SK-N-SH (cell line): ENCODE results near the gene WWOX. TPM values are rescaled to one million over a fixed set of nuclear protein-coding genes. Genes with fewer than 3 reads are reported as not detected.

Source experiments
- CTCF ChIA-PET: fragments of 300-600, 350-600 bp; formaldehyde crosslinking; extraction: SDS; loops from one replicate; lab custom pipeline; 2021; lab: Yijun Ruan, JAX
- POLR2A ChIA-PET: fragments of 350-600 bp; sonication (Branson Sonifier 250); formaldehyde crosslinking; extraction: SDS; loops from one replicate; lab custom pipeline; 2020; ENCODE audit warnings: antibody characterized with exemption, inconsistent platforms; lab: Yijun Ruan, JAX
- DNase-seq: peaks from one replicate; pipeline ENCODE4 v3.0.0; 2012
- H2AFZ ChIP-seq: fragments of 200-600 bp; sonication (generic); 2 replicates; pipeline ENCODE4 v1.8.1; 2016; ENCODE audit warnings: antibody characterized with exemption, mild to moderate bottlenecking, low read depth
- H3F3A ChIP-seq: fragments of 200-600 bp; sonication (generic); replicated peaks from 2 replicates; pipeline ENCODE3; 2016; ENCODE audit warnings: antibody characterized with exemption, mild to moderate bottlenecking; ENCODE audit not compliant: insufficient read depth
- H3K27ac ChIP-seq, 2 experiments: fragments of 200-500 bp in 1 of 2; fragments of 200-600 bp in 1 of 2; sonication (Bioruptor generic) in 1 of 2; sonication (generic), shearing (Covaris generic) in 1 of 2; 2 replicates each; pipeline versions ENCODE4 v1.5.1 to v1.6.1; 2014 to 2016; ENCODE audit warnings: low read depth in 2 of 2, inconsistent platforms in 1 of 2, low read length in 1 of 2, mild to moderate bottlenecking in 1 of 2, mixed read lengths in 1 of 2
- H3K27me3 ChIP-seq: fragments of 200-600 bp; sonication (generic), shearing (Covaris generic); 2 replicates; pipeline ENCODE4 v1.6.1; 2016; ENCODE audit warnings: mixed run types; ENCODE audit not compliant: insufficient read depth
- H3K36me3 ChIP-seq, 2 experiments: fragments of 200-500 bp in 1 of 2; fragments of 200-600 bp in 1 of 2; sonication (Bioruptor generic) in 1 of 2; sonication (generic) in 1 of 2; replicated peaks in 1 of 2; 2 replicates each; pipeline versions ENCODE3 to v1.5.1; 2014 to 2016; ENCODE audit warnings: low read length in 1 of 2, mild to moderate bottlenecking in 1 of 2; ENCODE audit not compliant: insufficient read depth in 2 of 2, control insufficient read depth in 1 of 2
- H3K4me1 ChIP-seq, 2 experiments: fragments of 200-500 bp in 1 of 2; fragments of 200-600 bp in 1 of 2; sonication (Bioruptor generic) in 1 of 2; sonication (generic), shearing (Covaris generic) in 1 of 2; 2 replicates each; pipeline versions ENCODE4 v1.5.1 to v1.6.1; 2014 to 2016; ENCODE audit warnings: low read depth in 1 of 2, low read length in 1 of 2, mixed run types in 1 of 2; ENCODE audit not compliant: insufficient read depth in 2 of 2, control insufficient read depth in 1 of 2
- H3K4me2 ChIP-seq: fragments of 200-600 bp; sonication (generic), shearing (Covaris generic); 2 replicates; pipeline ENCODE4 v1.6.1; 2017; ENCODE audit warnings: mixed run types
- H3K4me3 ChIP-seq, 2 experiments: fragments of 200-500 bp in 1 of 2; fragments of 200-600 bp in 1 of 2; sonication (Bioruptor generic) in 1 of 2; sonication (generic), shearing (Covaris generic) in 1 of 2; 2 replicates each; pipeline versions ENCODE4 v1.5.1 to v1.8.1; 2014 to 2016; ENCODE audit warnings: low read depth in 2 of 2, inconsistent platforms in 1 of 2, low read length in 1 of 2, mild to moderate bottlenecking in 1 of 2, mixed read lengths in 1 of 2, moderate library complexity in 1 of 2
- H3K79me2 ChIP-seq: fragments of 200-600 bp; sonication (generic); 2 replicates; pipeline ENCODE4 v1.8.1; 2017; ENCODE audit warnings: mild to moderate bottlenecking; ENCODE audit not compliant: insufficient read depth
- H3K9ac ChIP-seq: fragments of 200-600 bp; sonication (generic); 2 replicates; pipeline ENCODE4 v1.6.1; 2017; ENCODE audit warnings: mixed run types
- H3K9me2 ChIP-seq: fragments of 200-600 bp; sonication (generic); 2 replicates; pipeline ENCODE4 v1.6.1; 2017; ENCODE audit warnings: mixed run types
- H3K9me3 ChIP-seq: fragments of 200-600 bp; sonication (generic); 2 replicates; pipeline ENCODE4 v1.6.1; 2017; ENCODE audit warnings: mixed run types, mild to moderate bottlenecking, moderate library complexity
- H4K20me1 ChIP-seq: fragments of 200-600 bp; sonication (generic); 2 replicates; pipeline ENCODE4 v1.6.1; 2017; ENCODE audit warnings: mild to moderate bottlenecking, mixed run types; ENCODE audit not compliant: insufficient read depth
- ELF1 ChIP-seq: IDR thresholded peaks from 2 replicates; pipeline ENCODE4 v1.4.0; 2012
- EP300 ChIP-seq, 2 experiments: IDR thresholded peaks; 2 replicates each; pipeline versions ENCODE4 v1.4.0 to v1.6.1; 2012; ENCODE audit warnings: borderline replicate concordance in 1 of 2, low read depth in 1 of 2, low read length in 1 of 2
- EZH2phosphoT487 ChIP-seq: fragments of 200-600 bp; sonication (generic); IDR thresholded peaks from 2 replicates; pipeline ENCODE4 v1.6.1; 2017; ENCODE audit warnings: low read depth, mixed run types, mild to moderate bottlenecking, antibody characterized with exemption, moderate library complexity, borderline replicate concordance
- FOSL2 ChIP-seq: IDR thresholded peaks from 2 replicates; pipeline ENCODE4 v1.4.0; 2012; ENCODE audit warnings: low read depth, mild to moderate bottlenecking, moderate library complexity, borderline replicate concordance
- FOXJ3 ChIP-seq: sonication (generic); formaldehyde crosslinking; IDR thresholded peaks from 2 replicates; pipeline ENCODE4 v1.5.1; 2020; ENCODE audit warnings: mild to moderate bottlenecking, missing genetic modification reagents
- MEF2A ChIP-seq: IDR thresholded peaks from 2 replicates; pipeline ENCODE4 v1.4.0; 2012; ENCODE audit warnings: low read depth, borderline replicate concordance
- NRF1 ChIP-seq: IDR thresholded peaks from 2 replicates; pipeline ENCODE4 v1.6.1; 2012; ENCODE audit warnings: low read depth, mild to moderate bottlenecking, low read length
- POLR2AphosphoS5 ChIP-seq: IDR thresholded peaks from 2 replicates; pipeline ENCODE4 v1.6.1; 2012; ENCODE audit warnings: low read depth, low read length
- RAD21 ChIP-seq: IDR thresholded peaks from 2 replicates; pipeline ENCODE4 v1.6.1; 2012; ENCODE audit warnings: mild to moderate bottlenecking, low read length
- RCOR1 ChIP-seq: fragments of 150-350 bp; IDR thresholded peaks from 2 replicates; pipeline ENCODE4 v1.6.1; 2017; ENCODE audit warnings: antibody characterized with exemption, low read length
- RXRA ChIP-seq: IDR thresholded peaks from 2 replicates; pipeline ENCODE4 v1.4.0; 2012; ENCODE audit warnings: low read depth, mild to moderate bottlenecking, borderline replicate concordance
- SIN3A ChIP-seq: IDR thresholded peaks from 2 replicates; pipeline ENCODE4 v1.6.1; 2012; ENCODE audit warnings: low read depth, mild to moderate bottlenecking, low read length, moderate library complexity, borderline replicate concordance
- SMC3 ChIP-seq: IDR thresholded peaks from 2 replicates; pipeline ENCODE4 v1.6.1; 2012; ENCODE audit warnings: low read depth, low read length, improper control_type of control experiment
- TAF1 ChIP-seq: IDR thresholded peaks from 2 replicates; pipeline ENCODE4 v1.6.1; 2012; ENCODE audit warnings: low read depth, mild to moderate bottlenecking, low read length, moderate library complexity, borderline replicate concordance
- TCF12 ChIP-seq: IDR thresholded peaks from 2 replicates; pipeline ENCODE4 v1.4.0; 2012
- USF1 ChIP-seq: IDR thresholded peaks from 2 replicates; pipeline ENCODE4 v1.4.0; 2012; ENCODE audit warnings: low read depth, borderline replicate concordance
- USF2 ChIP-seq: fragments of 150-350 bp; IDR thresholded peaks from 2 replicates; pipeline ENCODE4 v1.6.1; 2017; ENCODE audit warnings: antibody characterized with exemption, low read length, low read depth, borderline replicate concordance
- ZBTB33 ChIP-seq: IDR thresholded peaks from 2 replicates; pipeline ENCODE4 v1.4.0; 2012; ENCODE audit warnings: low read depth, borderline replicate concordance
- WGBS: methylation state at CpG from one replicate; pipeline ENCODE4 v1.1.6; 2017; ENCODE audit warnings: low lambda C conversion rate; 5-methylcytosine and 5-hydroxymethylcytosine counted together
- polyA plus RNA-seq, 3 experiments: library from polyadenylated mRNA; depleted of rRNA; stranded (reverse); fragments of >200 nt; gene quantifications; 2 replicates each; pipeline ENCODE4 v1.2.3, GENCODE V29; 2012

The WWOX gene
- polyA plus RNA-seq, 1 of the 3 experiments (the other 2 are of a cell fraction), result 10.8 TPM

- POLR2A ChIA-PET, result no interaction called here
- no peaks in the 10 kb centered on the region for H3K9me2 ChIP-seq
- WGBS, result 77% methylated on average over 3 of the region's 3 CpGs
- H4K20me1 ChIP-seq, result no peaks in the 10 kb centered on the region
- no peak overlapping the region for H3K27ac ChIP-seq
- H3K9me3 ChIP-seq, result no peaks in the 10 kb centered on the region
- no peak overlapping the region for H3K4me3 ChIP-seq
- no peaks in the 10 kb centered on the region for H3K36me3 ChIP-seq
- CTCF ChIA-PET, result interaction anchor here (1.0 kb wide), 1 partner anchor 10 kb away, joined by 3 read pairs; no protein-coding TSS in a partner anchor
- H3K4me1 ChIP-seq, result no peaks in the 10 kb centered on the region; a peak in 1 of 4 replicates
- no peaks in the 10 kb centered on the region for H3K27me3 ChIP-seq
- TF ChIP-seq FOXJ3 (no peak), FOSL2 (no peak), NRF1 (no peak), EP300 (IDR thresholded peaks at IDR 0.05; ENCODE audit: borderline replicate concordance in 1 of 2, low read depth in 1 of 2, low read length in 1 of 2) (no peak), RAD21 (no peak), ELF1 (no peak), USF2 (no peak), EZH2phosphoT487 (no peak), USF1 (no peak), TAF1 (no peak), SMC3 (no peak), ZBTB33 (no peak), SIN3A (no peak), TCF12 (no peak), RCOR1 (no peak), RXRA (no peak), MEF2A (no peak), POLR2AphosphoS5 (no peak)
- no peaks in the 10 kb centered on the region for H3K79me2 ChIP-seq
- H3K4me2 ChIP-seq, result no peak overlapping the region
- H3K9ac ChIP-seq, result no peak overlapping the region
- H2AFZ ChIP-seq, result no peak overlapping the region
- H3F3A ChIP-seq, result no peaks in the 10 kb centered on the region
- DNase-seq, result no peak
Observed at GRCh38 chr16:78421181-78421708, 321.8 kb downstream of the WWOX start.
